ENCODE results near the gene CDHR5. TPM values are rescaled to one million over a fixed set of nuclear protein-coding genes. Genes with fewer than 3 reads are reported as not detected.

The CDHR5 gene
- total and polyA plus RNA-seq, 2 of the 4 experiments (the other 2 are of a cell fraction) = not detected

DNA sequence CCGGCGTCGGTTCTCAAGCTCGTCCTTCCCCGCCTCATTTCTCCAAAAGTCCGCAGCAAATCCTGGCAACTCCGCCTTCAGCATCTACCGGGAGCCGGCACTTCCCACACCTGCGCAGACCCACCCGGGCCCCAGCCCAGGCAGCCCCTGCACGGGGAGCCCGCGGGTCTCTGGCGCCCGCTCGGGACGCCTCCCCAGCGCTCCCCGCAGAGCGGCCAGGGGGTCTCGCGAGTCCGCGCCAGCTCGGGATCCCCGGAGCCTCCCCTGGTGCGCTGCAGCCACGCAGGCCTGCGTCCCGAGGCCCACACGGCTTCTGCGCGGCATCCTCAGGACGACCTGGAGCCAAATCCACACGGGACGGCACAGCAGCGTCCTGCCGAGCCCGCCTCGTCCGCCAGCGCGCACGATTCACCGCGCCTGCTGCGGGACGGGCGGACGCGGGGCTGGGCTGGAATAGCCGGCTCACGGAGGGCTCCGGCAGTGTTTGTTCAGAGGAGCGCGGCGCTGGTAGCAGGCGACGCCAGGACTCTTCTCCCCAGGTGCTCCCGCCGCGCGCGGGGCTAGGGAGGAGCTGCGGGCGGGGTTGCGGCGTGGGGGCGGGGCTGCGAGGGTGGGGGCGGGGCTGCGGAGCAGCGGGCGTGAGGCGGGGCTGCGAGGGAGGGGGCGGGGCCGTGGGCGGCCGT, 49.3 kb downstream of the CDHR5 start:
- Histone ChIP-seq H4K8ac (ENCODE audit: low read depth in 2 of 2, low read length in 2 of 2) (peak overlapping the region in 1 of 2 experiments; percentile 47; a peak in 2 of 4 replicates), H2BK120ac (ENCODE audit: low read depth, low read length) (no peak overlapping the region), H3K27ac (ENCODE audit: insufficient read depth, low read length) (peak overlapping the region; percentile 60; the same call in 1 of the 2 replicates), H3K4me1 (ENCODE audit: control insufficient read depth, insufficient read depth, low read length) (peaks cover 16% of the 10 kb centered on the region), H2AK5ac (ENCODE audit: low read depth, low read length) (peak overlapping the region; percentile 23; the same call in 1 of the 2 replicates), H3K27me3 (ENCODE audit: control insufficient read depth, insufficient read depth, low read length) (no peaks in the 10 kb centered on the region; the same call in 1 of the 2 replicates), H2BK5ac (ENCODE audit: low read depth, low read length, poor library complexity, severe bottlenecking) (peak overlapping the region; percentile 35), H3K14ac (replicated peaks; ENCODE audit: low read depth, low read length) (peak overlapping the region; percentile 53; the same call in 1 of the 2 replicates), H3K4ac (ENCODE audit: low read depth, low read length) (peak overlapping the region; percentile 73), H4K5ac (ENCODE audit: low read depth, low read length) (0 out of 2 replicates have a peak overlapping the region, but pooled peaks have one; percentile 40), H2AK9ac (replicated peaks; ENCODE audit: low read depth, low read length, poor library complexity) (peak overlapping the region; percentile 83), H3K23ac (ENCODE audit: low read depth, low read length) (peak overlapping the region; percentile 79; the same call in 1 of the 2 replicates), H4K91ac (ENCODE audit: insufficient read depth, low read depth, low read length) (peak overlapping the region; percentile 21; the same call in 1 of the 2 replicates), H3K9me3 (ENCODE audit: control insufficient read depth, insufficient read depth, low read length) (no peaks in the 10 kb centered on the region), H3K79me1 (ENCODE audit: low read depth in 1 of 2, low read length in 2 of 2) (peaks cover 2 to 27% of the 10 kb centered on the region in 2 experiments; a peak in 3 of 4 replicates), H3K9me1 (ENCODE audit: insufficient read depth, low read length) (peaks cover 15% of the 10 kb centered on the region), H3K18ac (ENCODE audit: low read depth, low read length) (no peak overlapping the region), H3K56ac (ENCODE audit: extremely low read depth, insufficient read depth, low read length) (no peak overlapping the region), H3K4me3 (ENCODE audit: insufficient read depth, low read depth, low read length) (peak overlapping the region; percentile 96), H2BK15ac (ENCODE audit: low read depth, low read length) (no peak overlapping the region), H4K20me1 (ENCODE audit: insufficient read depth, low read length) (peaks cover 44% of the 10 kb centered on the region), H2AFZ (replicated peaks; ENCODE audit: low read length, poor library complexity) (peak overlapping the region; percentile 96), H3K36me3 (ENCODE audit: control insufficient read depth, insufficient read depth, low read length) (peaks cover 3% of the 10 kb centered on the region; the same call in 1 of the 2 replicates), H3K9ac (ENCODE audit: low read depth, low read length) (peak overlapping the region; percentile 84), H2BK20ac (ENCODE audit: low read depth, low read length) (no peak overlapping the region), H3K4me2 (ENCODE audit: low read depth, low read length) (peak overlapping the region; percentile 92)
- POLR2A ChIA-PET (ENCODE audit: unreplicated experiment) = no interaction called here
- CTCF ChIA-PET = no interaction called here
- ATAC-seq (ENCODE audit: low read depth) = peak; percentile 13
- TF ChIP-seq FOS (IDR thresholded peaks at IDR 0.05; ENCODE audit: low read depth, low read length) (no peak), BHLHE40 (IDR thresholded peaks at IDR 0.05; ENCODE audit: low read depth, low read length) (no peak), SMC3 (IDR thresholded peaks at IDR 0.05; ENCODE audit: low read depth, low read length) (no peak), CHD1 (IDR thresholded peaks at IDR 0.05; ENCODE audit: low read depth, low read length) (no peak), MAFK (IDR thresholded peaks at IDR 0.05; ENCODE audit: low read depth, low read length) (no peak), RAD21 (IDR thresholded peaks at IDR 0.05; ENCODE audit: low read length) (no peak), RCOR1 (IDR thresholded peaks at IDR 0.05; ENCODE audit: insufficient replicate concordance, low read length) (no peak), MAZ (IDR thresholded peaks at IDR 0.05; ENCODE audit: borderline replicate concordance, low read depth, low read length) (peak; percentile 46; the same call in 1 of the 2 replicates), MXI1 (IDR thresholded peaks at IDR 0.05; ENCODE audit: borderline replicate concordance, low read depth, low read length) (0 out of 2 replicates have a peak, but pooled peaks have one; percentile 31), RFX5 (IDR thresholded peaks at IDR 0.05; ENCODE audit: low read depth, low read length) (no peak)
- TF ChIP-seq, protein P1, sequence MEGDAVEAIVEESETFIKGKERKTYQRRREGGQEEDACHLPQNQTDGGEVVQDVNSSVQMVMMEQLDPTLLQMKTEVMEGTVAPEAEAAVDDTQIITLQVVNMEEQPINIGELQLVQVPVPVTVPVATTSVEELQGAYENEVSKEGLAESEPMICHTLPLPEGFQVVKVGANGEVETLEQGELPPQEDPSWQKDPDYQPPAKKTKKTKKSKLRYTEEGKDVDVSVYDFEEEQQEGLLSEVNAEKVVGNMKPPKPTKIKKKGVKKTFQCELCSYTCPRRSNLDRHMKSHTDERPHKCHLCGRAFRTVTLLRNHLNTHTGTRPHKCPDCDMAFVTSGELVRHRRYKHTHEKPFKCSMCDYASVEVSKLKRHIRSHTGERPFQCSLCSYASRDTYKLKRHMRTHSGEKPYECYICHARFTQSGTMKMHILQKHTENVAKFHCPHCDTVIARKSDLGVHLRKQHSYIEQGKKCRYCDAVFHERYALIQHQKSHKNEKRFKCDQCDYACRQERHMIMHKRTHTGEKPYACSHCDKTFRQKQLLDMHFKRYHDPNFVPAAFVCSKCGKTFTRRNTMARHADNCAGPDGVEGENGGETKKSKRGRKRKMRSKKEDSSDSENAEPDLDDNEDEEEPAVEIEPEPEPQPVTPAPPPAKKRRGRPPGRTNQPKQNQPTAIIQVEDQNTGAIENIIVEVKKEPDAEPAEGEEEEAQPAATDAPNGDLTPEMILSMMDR (conservative IDR thresholded peaks at IDR 0.05; ENCODE audit: low read depth, low read length) = no peak
- TF ChIP-seq, protein P2, sequence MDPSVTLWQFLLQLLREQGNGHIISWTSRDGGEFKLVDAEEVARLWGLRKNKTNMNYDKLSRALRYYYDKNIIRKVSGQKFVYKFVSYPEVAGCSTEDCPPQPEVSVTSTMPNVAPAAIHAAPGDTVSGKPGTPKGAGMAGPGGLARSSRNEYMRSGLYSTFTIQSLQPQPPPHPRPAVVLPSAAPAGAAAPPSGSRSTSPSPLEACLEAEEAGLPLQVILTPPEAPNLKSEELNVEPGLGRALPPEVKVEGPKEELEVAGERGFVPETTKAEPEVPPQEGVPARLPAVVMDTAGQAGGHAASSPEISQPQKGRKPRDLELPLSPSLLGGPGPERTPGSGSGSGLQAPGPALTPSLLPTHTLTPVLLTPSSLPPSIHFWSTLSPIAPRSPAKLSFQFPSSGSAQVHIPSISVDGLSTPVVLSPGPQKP (IDR thresholded peaks at IDR 0.05; ENCODE audit: borderline replicate concordance, low read depth, low read length) = no peak
- TF ChIP-seq, protein P3, sequence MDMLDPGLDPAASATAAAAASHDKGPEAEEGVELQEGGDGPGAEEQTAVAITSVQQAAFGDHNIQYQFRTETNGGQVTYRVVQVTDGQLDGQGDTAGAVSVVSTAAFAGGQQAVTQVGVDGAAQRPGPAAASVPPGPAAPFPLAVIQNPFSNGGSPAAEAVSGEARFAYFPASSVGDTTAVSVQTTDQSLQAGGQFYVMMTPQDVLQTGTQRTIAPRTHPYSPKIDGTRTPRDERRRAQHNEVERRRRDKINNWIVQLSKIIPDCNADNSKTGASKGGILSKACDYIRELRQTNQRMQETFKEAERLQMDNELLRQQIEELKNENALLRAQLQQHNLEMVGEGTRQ (IDR thresholded peaks at IDR 0.05; ENCODE audit: low read depth, low read length) = no peak
- in situ Hi-C loops (cut with MboI; ENCODE audit: low sequenced_read_pairs) (no loop called here), intact Hi-C loops (cut with micrococcal nuclease) (no loop called here), dilution Hi-C loops (cut with HindIII; ENCODE audit: low sequenced_read_pairs, unreplicated experiment) (no loop called here)
- DNase-seq = no peak
- 1% methylated on average over 33 of the region's 81 CpGs; no CpG with 5 or more reads in 1 of the 2 experiments for WGBS, 2 experiments (ENCODE audit: extremely low coverage in 2 of 2, insufficient read length in 1 of 2)
- no TSS peak for BruUV-seq (replicated peaks)

Data from IMR-90 (cell line).